ENCODE results near the gene FAN1.
A peak's percentile ranks its signal among the peaks of the same experiment; 100 is the strongest.

The FAN1 gene

GRCh38 chr15:30903497-30904187 lies at the start of gene FAN1:
FAN1 (plus strand) TSS chr15:30903915; CDS start chr15:30904664, 749 bp downstream.
- CTCF ChIA-PET, result interaction anchor here (1.5 kb wide), 1 partner anchor 10 kb away, joined by 4 read pairs; no protein-coding TSS in a partner anchor
- peak; percentile 92 for DNase-seq (ENCODE audit: low spot score)
- POLR2A ChIA-PET (ENCODE audit: low non-redundant PET), result interaction anchor here (0.6 kb wide), 2 partner anchors 43 to 236 kb away, joined by 3 to 9 read pairs; no protein-coding TSS in a partner anchor
- H3K27ac ChIP-seq, result peak within 1 kb of the TSS; percentile 78
- TF ChIP-seq, protein P1, sequence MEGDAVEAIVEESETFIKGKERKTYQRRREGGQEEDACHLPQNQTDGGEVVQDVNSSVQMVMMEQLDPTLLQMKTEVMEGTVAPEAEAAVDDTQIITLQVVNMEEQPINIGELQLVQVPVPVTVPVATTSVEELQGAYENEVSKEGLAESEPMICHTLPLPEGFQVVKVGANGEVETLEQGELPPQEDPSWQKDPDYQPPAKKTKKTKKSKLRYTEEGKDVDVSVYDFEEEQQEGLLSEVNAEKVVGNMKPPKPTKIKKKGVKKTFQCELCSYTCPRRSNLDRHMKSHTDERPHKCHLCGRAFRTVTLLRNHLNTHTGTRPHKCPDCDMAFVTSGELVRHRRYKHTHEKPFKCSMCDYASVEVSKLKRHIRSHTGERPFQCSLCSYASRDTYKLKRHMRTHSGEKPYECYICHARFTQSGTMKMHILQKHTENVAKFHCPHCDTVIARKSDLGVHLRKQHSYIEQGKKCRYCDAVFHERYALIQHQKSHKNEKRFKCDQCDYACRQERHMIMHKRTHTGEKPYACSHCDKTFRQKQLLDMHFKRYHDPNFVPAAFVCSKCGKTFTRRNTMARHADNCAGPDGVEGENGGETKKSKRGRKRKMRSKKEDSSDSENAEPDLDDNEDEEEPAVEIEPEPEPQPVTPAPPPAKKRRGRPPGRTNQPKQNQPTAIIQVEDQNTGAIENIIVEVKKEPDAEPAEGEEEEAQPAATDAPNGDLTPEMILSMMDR (conservative IDR thresholded peaks at IDR 0.05; ENCODE audit: low read depth), result no peak

GRCh38 chr15:30859091-30859874 lies 44.4 kb upstream of the FAN1 start:
- ChIA-PET POLR2A (ENCODE audit: low non-redundant PET) (no interaction called here), CTCF (interaction anchor here (0.6 to 1.3 kb wide), 17 partner anchors 12 to 644 kb away, joined by 3 to 7 read pairs (median 3); no protein-coding TSS in a partner anchor)
- TF ChIP-seq, protein P1 (conservative IDR thresholded peaks at IDR 0.05; ENCODE audit: low read depth), result peak; percentile 81
- no peak overlapping the region for H3K27ac ChIP-seq
- peak; percentile 17 for DNase-seq (ENCODE audit: low spot score)

GRCh38 chr15:30865257-30865656 lies 38.5 kb upstream of the FAN1 start:
- CTCF ChIA-PET, result no interaction called here
- H3K27ac ChIP-seq, result no peak overlapping the region
- TF ChIP-seq, protein P1 (conservative IDR thresholded peaks at IDR 0.05; ENCODE audit: low read depth), result no peak
- POLR2A ChIA-PET (ENCODE audit: low non-redundant PET), result no interaction called here
- no peak for DNase-seq (ENCODE audit: low spot score)

- no peak overlapping the region for H3K27ac ChIP-seq
- no peak for DNase-seq (ENCODE audit: low spot score)
- TF ChIP-seq, protein P1 (conservative IDR thresholded peaks at IDR 0.05; ENCODE audit: low read depth), result no peak
- CTCF ChIA-PET, result no interaction called here
- POLR2A ChIA-PET (ENCODE audit: low non-redundant PET), result no interaction called here
These were observed 33.0 kb upstream of the FAN1 start for GRCh38 chr15:30870681-30871080.

DNA sequence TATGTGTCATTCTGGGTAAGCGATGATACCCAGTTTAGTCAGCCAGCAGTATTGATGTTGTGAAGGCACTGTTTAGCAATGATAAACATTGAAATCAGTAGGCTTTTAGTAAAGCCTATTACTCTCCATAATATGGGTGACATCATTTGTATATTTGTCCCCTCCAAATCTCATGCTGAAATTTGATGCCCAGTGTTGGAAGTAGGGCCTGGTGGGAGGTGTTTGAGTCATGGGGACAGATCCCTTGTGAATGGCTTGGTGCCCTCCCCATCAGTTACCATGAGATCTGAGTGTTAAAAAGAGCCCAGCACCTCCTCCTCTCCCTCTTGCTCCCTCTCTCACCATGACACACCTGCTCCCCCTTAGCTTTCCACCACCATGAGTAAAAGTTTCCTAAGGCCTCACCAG lies 31.4 kb upstream of the FAN1 start:
- ChIA-PET CTCF (no interaction called here), POLR2A (ENCODE audit: low non-redundant PET) (no interaction called here)
- TF ChIP-seq, protein P1 (conservative IDR thresholded peaks at IDR 0.05; ENCODE audit: low read depth), result no peak
- no peak for DNase-seq (ENCODE audit: low spot score)
- H3K27ac ChIP-seq, result no peak overlapping the region

- TF ChIP-seq, protein P1 (conservative IDR thresholded peaks at IDR 0.05; ENCODE audit: low read depth), result no peak
- no peak for DNase-seq (ENCODE audit: low spot score)
- CTCF ChIA-PET, result interaction anchor here (0.6 kb wide), 1 partner anchor 85 kb away, joined by 3 read pairs; no protein-coding TSS in a partner anchor
- POLR2A ChIA-PET (ENCODE audit: low non-redundant PET), result no interaction called here
- no peak overlapping the region for H3K27ac ChIP-seq
These were observed 26.6 kb upstream of the FAN1 start for GRCh38 chr15:30877070-30877469.

Measured in RWPE1 (cell line).